ENCODE results near the gene C1orf94.

DNA sequence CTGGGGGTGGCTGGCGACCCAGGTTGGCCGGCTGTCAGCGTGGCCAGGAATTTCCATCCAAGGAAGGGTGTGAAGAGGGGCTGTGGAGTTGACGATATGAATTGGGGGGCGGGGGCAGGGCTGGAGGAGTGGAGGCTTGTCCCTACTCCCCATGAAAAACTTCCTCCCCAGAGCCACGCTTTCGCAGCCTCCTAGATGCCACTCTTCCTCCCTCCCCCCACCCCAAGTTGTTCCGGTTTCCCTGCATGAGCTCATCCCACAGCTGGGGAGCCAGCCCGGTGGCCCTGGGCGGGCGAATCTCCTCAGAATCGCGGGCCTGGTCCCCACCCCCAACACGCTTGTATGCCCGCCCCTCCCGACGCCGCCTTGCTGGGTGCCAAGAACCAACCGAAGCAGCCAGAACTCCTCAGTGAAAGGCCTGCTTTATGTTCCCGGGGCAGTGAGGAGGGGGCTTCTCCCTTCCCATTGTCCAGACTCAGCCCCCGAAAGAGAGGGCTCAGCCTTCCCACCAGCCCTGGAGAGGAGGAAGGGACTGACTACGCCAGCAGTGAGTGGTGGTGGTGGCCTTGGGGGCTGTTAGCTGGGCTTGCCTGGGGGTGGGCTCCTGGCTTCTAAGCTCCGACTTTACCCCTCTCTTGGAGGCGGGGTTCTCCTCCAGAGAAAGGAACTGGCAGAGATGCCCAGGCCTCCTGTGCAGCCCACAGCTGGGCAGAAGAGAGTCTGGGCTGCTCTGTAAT lies 9.9 kb upstream of the C1orf94 start:
- TF ChIP-seq POLR2A (IDR thresholded peaks at IDR 0.05) (no peak), POLR2AphosphoS5 (IDR thresholded peaks at IDR 0.05) (no peak)
- TF ChIP-seq, protein P1, sequence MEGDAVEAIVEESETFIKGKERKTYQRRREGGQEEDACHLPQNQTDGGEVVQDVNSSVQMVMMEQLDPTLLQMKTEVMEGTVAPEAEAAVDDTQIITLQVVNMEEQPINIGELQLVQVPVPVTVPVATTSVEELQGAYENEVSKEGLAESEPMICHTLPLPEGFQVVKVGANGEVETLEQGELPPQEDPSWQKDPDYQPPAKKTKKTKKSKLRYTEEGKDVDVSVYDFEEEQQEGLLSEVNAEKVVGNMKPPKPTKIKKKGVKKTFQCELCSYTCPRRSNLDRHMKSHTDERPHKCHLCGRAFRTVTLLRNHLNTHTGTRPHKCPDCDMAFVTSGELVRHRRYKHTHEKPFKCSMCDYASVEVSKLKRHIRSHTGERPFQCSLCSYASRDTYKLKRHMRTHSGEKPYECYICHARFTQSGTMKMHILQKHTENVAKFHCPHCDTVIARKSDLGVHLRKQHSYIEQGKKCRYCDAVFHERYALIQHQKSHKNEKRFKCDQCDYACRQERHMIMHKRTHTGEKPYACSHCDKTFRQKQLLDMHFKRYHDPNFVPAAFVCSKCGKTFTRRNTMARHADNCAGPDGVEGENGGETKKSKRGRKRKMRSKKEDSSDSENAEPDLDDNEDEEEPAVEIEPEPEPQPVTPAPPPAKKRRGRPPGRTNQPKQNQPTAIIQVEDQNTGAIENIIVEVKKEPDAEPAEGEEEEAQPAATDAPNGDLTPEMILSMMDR (IDR thresholded peaks at IDR 0.05 in 8 of 11, conservative IDR thresholded peaks at IDR 0.05 in 3 of 11): no peak

Data from spleen (tissue), 7 donors.